ENCODE results near the gene NPTX1.

- TF ChIP-seq TAF1 (IDR thresholded peaks at IDR 0.05; ENCODE audit: borderline replicate concordance, insufficient read depth, low read length) (no peak), FOXP2 (optimal IDR thresholded peaks at IDR 0.05; ENCODE audit: borderline replicate concordance, extremely low read depth, extremely low read length, insufficient read depth) (no peak), SIN3A (IDR thresholded peaks at IDR 0.05; ENCODE audit: borderline replicate concordance, insufficient read depth, low read length) (no peak)
These were observed 21.1 kb downstream of the NPTX1 start for GRCh38 chr17:80455336-80455710.
